SK-N-SH treated with all-trans-retinoic acid at 6 μM for 48 hours (cell line): Measurements from ENCODE around the gene CLDN16.

Source experiments
- ARNTL ChIP-seq: fragments of 450-650 bp; formaldehyde crosslinking; IDR thresholded peaks from 2 replicates; pipeline ENCODE4 v1.5.0; 2020; ENCODE audit warnings: low read depth, mild to moderate bottlenecking, moderate library complexity, borderline replicate concordance
- GLIS3 ChIP-seq: fragments of 250-450 bp; sonication (Bioruptor Pico); IDR thresholded peaks from 2 replicates; pipeline ENCODE4 v1.5.0; 2020; ENCODE audit warnings: mild to moderate bottlenecking, moderate library complexity
- OSR1 ChIP-seq: fragments of 250-450 bp; sonication (Bioruptor Pico); IDR thresholded peaks from 2 replicates; pipeline ENCODE4 v1.8.0; 2022; ENCODE audit warnings: moderate library complexity, mild to moderate bottlenecking, inconsistent platforms
- RARB ChIP-seq: fragments of 250-450 bp; sonication (Bioruptor Pico); IDR thresholded peaks from 2 replicates; pipeline ENCODE4 v1.8.0; 2021; ENCODE audit warnings: mild to moderate bottlenecking, moderate library complexity
- SNAI2 ChIP-seq: fragments of 250-450 bp; sonication (Bioruptor Pico); IDR thresholded peaks from 2 replicates; pipeline ENCODE4 v1.5.0; 2020; ENCODE audit warnings: mild to moderate bottlenecking, moderate library complexity
- ZC3H10 ChIP-seq: fragments of 250-450 bp; sonication (Bioruptor Pico); IDR thresholded peaks from 2 replicates; pipeline ENCODE4 v1.5.1; 2021; ENCODE audit warnings: mild to moderate bottlenecking, moderate library complexity
- ZFP3 ChIP-seq: fragments of 250-450 bp; sonication (Bioruptor Pico); IDR thresholded peaks from 2 replicates; pipeline ENCODE4 v1.5.0; 2020; ENCODE audit warnings: mild to moderate bottlenecking, moderate library complexity
- ZFP30 ChIP-seq: fragments of 450-650 bp; formaldehyde crosslinking; IDR thresholded peaks from 2 replicates; pipeline ENCODE4 v1.5.0; 2022; ENCODE audit warnings: mild to moderate bottlenecking, moderate library complexity
- ZNF565 ChIP-seq: fragments of 450-650 bp; formaldehyde crosslinking; conservative IDR thresholded peaks from 2 replicates; pipeline ENCODE4 v1.5.0; 2020; ENCODE audit warnings: low read depth, mild to moderate bottlenecking, moderate library complexity
- ZNF8 ChIP-seq: fragments of 450-650 bp; formaldehyde crosslinking; IDR thresholded peaks from 2 replicates; pipeline ENCODE4 v1.5.0; 2020; ENCODE audit warnings: mild to moderate bottlenecking, moderate library complexity
- TF ChIP-seq, protein P1 (sequence below): fragments of 250-450 bp; sonication (Bioruptor Pico); IDR thresholded peaks from 2 replicates; pipeline ENCODE4 v1.5.1; 2020; ENCODE audit warnings: low read depth, mild to moderate bottlenecking, moderate library complexity
- TF ChIP-seq, protein P2 (sequence below): fragments of 250-450 bp; sonication (Bioruptor Pico); IDR thresholded peaks from 2 replicates; pipeline ENCODE4 v1.8.0; 2021; ENCODE audit warnings: low read depth, mild to moderate bottlenecking, moderate library complexity, borderline replicate concordance
- TF ChIP-seq, protein P3 (sequence below): fragments of 250-450 bp; sonication (Bioruptor Pico); IDR thresholded peaks from 2 replicates; pipeline ENCODE4 v1.5.0; 2020; ENCODE audit warnings: mild to moderate bottlenecking, moderate library complexity
- TF ChIP-seq, protein P4 (sequence below): fragments of 250-450 bp; sonication (Bioruptor Pico); IDR thresholded peaks from 2 replicates; pipeline ENCODE4 v1.8.0; 2020; ENCODE audit warnings: mild to moderate bottlenecking, moderate library complexity, borderline replicate concordance

DNA sequence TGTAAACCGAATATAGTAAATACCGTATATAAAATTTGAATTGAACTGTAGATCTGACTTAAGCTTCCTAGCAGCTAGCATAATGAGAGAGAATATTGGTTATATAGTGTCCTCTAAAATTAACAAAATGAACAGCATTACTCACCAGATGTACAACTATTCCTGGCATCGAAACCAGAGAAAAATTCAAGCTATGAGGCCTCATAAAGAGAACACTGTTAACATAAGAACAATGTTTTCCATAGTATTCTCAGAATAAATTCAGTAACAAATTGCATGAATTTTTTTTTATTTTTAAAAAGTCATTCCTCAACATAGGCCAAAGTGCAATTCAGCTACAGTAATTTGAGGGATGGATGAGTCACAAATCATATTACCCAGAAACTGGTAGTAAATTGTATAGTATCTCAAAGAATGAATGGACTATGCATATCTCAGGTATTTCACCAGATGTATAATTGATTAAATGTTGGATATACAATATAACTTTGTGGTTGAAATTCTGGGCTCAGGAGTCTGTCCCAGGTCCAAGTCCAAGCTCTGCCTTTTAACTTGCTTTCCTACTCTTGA lies 56.7 kb downstream of the CLDN16 start:
- TF ChIP-seq, protein P1, sequence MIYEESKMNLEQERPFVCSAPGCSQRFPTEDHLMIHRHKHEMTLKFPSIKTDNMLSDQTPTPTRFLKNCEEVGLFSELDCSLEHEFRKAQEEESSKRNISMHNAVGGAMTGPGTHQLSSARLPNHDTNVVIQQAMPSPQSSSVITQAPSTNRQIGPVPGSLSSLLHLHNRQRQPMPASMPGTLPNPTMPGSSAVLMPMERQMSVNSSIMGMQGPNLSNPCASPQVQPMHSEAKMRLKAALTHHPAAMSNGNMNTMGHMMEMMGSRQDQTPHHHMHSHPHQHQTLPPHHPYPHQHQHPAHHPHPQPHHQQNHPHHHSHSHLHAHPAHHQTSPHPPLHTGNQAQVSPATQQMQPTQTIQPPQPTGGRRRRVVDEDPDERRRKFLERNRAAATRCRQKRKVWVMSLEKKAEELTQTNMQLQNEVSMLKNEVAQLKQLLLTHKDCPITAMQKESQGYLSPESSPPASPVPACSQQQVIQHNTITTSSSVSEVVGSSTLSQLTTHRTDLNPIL (CRISPR knock-in tag): no peak
- TF ChIP-seq, protein P2, sequence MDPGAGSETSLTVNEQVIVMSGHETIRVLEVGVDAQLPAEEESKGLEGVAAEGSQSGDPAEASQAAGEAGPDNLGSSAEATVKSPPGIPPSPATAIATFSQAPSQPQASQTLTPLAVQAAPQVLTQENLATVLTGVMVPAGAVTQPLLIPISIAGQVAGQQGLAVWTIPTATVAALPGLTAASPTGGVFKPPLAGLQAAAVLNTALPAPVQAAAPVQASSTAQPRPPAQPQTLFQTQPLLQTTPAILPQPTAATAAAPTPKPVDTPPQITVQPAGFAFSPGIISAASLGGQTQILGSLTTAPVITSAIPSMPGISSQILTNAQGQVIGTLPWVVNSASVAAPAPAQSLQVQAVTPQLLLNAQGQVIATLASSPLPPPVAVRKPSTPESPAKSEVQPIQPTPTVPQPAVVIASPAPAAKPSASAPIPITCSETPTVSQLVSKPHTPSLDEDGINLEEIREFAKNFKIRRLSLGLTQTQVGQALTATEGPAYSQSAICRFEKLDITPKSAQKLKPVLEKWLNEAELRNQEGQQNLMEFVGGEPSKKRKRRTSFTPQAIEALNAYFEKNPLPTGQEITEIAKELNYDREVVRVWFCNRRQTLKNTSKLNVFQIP (CRISPR knock-in tag): no peak
- TF ChIP-seq GLIS3 (CRISPR knock-in tag) (no peak), ZFP30 (CRISPR knock-in tag) (no peak), ARNTL (CRISPR knock-in tag) (no peak), ZNF8 (no peak), SNAI2 (CRISPR knock-in tag) (no peak), OSR1 (CRISPR knock-in tag) (no peak), RARB (CRISPR knock-in tag) (no peak), ZNF565 (CRISPR knock-in tag) (no peak), ZC3H10 (CRISPR knock-in tag) (no peak), ZFP3 (CRISPR knock-in tag) (no peak)
- TF ChIP-seq, protein P3, sequence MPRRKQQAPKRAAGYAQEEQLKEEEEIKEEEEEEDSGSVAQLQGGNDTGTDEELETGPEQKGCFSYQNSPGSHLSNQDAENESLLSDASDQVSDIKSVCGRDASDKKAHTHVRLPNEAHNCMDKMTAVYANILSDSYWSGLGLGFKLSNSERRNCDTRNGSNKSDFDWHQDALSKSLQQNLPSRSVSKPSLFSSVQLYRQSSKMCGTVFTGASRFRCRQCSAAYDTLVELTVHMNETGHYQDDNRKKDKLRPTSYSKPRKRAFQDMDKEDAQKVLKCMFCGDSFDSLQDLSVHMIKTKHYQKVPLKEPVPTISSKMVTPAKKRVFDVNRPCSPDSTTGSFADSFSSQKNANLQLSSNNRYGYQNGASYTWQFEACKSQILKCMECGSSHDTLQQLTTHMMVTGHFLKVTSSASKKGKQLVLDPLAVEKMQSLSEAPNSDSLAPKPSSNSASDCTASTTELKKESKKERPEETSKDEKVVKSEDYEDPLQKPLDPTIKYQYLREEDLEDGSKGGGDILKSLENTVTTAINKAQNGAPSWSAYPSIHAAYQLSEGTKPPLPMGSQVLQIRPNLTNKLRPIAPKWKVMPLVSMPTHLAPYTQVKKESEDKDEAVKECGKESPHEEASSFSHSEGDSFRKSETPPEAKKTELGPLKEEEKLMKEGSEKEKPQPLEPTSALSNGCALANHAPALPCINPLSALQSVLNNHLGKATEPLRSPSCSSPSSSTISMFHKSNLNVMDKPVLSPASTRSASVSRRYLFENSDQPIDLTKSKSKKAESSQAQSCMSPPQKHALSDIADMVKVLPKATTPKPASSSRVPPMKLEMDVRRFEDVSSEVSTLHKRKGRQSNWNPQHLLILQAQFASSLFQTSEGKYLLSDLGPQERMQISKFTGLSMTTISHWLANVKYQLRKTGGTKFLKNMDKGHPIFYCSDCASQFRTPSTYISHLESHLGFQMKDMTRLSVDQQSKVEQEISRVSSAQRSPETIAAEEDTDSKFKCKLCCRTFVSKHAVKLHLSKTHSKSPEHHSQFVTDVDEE (CRISPR knock-in tag): no peak
- TF ChIP-seq, protein P4, sequence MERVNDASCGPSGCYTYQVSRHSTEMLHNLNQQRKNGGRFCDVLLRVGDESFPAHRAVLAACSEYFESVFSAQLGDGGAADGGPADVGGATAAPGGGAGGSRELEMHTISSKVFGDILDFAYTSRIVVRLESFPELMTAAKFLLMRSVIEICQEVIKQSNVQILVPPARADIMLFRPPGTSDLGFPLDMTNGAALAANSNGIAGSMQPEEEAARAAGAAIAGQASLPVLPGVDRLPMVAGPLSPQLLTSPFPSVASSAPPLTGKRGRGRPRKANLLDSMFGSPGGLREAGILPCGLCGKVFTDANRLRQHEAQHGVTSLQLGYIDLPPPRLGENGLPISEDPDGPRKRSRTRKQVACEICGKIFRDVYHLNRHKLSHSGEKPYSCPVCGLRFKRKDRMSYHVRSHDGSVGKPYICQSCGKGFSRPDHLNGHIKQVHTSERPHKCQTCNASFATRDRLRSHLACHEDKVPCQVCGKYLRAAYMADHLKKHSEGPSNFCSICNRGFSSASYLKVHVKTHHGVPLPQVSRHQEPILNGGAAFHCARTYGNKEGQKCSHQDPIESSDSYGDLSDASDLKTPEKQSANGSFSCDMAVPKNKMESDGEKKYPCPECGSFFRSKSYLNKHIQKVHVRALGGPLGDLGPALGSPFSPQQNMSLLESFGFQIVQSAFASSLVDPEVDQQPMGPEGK (CRISPR knock-in tag): no peak
